ENCODE results near the gene CEP83. TPM values are rescaled to one million over a fixed set of nuclear protein-coding genes. Genes with fewer than 3 reads are reported as not detected.

Gene CEP83
- total and polyA plus RNA-seq, 2 donors from 2014 or later = 3.2 to 17.1 TPM

DNA sequence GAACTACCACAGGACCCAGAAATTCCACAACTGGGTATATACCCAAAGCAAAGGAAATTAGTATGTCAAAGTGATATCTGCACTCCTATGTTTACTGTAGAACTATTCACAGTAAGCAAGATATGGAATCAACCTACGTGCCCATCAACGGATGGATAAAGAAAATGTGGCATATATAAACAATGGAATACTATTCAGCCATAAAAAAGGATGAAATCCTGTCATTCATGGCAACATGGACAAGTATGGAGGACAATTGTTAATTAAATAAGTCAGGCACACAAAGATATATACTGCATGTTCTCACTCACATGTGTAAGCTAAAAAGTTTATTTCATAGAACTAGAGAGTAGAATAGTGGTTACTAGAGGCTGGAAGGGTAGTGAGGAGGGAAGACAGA lies 97.0 kb downstream of the CEP83 start:
- Histone ChIP-seq H3K27ac (ENCODE audit: low read depth in 2 of 2, low read length in 2 of 2) (no peak overlapping the region), H3K36me3 (ENCODE audit: control insufficient read depth in 2 of 3, insufficient read depth in 3 of 3, low read length in 3 of 3) (no peaks in the 10 kb centered on the region), H3K4me1 (ENCODE audit: control insufficient read depth in 2 of 3, insufficient read depth in 2 of 3, low read depth in 1 of 3, low read length in 3 of 3) (no peaks in the 10 kb centered on the region), H3K4me3 (ENCODE audit: low read length in 3 of 3) (no peak overlapping the region), H3K9ac (ENCODE audit: low read length in 3 of 3) (no peak overlapping the region), H3K27me3 (ENCODE audit: control insufficient read depth, insufficient read depth, low read length) (no peaks in the 10 kb centered on the region), H3K9me3 (ENCODE audit: control insufficient read depth in 2 of 3, insufficient read depth in 1 of 3, low read length in 3 of 3) (peaks cover 0 to 8% (median 5%) of the 10 kb centered on the region in 3 donors)
- no peak for DNase-seq
- intact Hi-C loops (cut with DNase I) = no loop called here
- no peak for FAIRE-seq
- TF ChIP-seq, protein P1, sequence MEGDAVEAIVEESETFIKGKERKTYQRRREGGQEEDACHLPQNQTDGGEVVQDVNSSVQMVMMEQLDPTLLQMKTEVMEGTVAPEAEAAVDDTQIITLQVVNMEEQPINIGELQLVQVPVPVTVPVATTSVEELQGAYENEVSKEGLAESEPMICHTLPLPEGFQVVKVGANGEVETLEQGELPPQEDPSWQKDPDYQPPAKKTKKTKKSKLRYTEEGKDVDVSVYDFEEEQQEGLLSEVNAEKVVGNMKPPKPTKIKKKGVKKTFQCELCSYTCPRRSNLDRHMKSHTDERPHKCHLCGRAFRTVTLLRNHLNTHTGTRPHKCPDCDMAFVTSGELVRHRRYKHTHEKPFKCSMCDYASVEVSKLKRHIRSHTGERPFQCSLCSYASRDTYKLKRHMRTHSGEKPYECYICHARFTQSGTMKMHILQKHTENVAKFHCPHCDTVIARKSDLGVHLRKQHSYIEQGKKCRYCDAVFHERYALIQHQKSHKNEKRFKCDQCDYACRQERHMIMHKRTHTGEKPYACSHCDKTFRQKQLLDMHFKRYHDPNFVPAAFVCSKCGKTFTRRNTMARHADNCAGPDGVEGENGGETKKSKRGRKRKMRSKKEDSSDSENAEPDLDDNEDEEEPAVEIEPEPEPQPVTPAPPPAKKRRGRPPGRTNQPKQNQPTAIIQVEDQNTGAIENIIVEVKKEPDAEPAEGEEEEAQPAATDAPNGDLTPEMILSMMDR (IDR thresholded peaks at IDR 0.05; ENCODE audit: borderline replicate concordance, extremely low read depth, insufficient read depth) = no peak

DNA sequence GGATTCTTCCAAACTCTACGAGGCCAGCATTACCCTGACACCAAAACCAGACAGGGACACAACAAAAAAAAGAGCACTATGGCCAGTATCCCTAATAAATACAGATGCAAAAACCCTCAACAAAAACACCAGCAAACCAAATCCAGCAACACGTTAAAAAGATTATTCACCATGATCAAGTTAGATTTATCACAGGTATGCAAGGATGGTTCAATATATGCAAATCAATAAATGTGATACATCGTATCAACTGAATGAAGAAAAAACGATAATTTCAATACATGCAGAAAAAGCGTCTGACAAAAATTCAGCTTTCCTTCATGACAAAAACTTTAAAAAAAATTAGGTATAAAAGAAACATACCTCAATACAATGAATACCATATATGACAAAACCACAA lies 99.9 kb downstream of the CEP83 start:
- DNase-seq (no peak), FAIRE-seq (no peak)
- Histone ChIP-seq H3K9me3 (ENCODE audit: control insufficient read depth in 2 of 3, insufficient read depth in 1 of 3, low read length in 3 of 3) (peaks cover 0 to 8% (median 5%) of the 10 kb centered on the region in 3 donors), H3K27me3 (ENCODE audit: control insufficient read depth, insufficient read depth, low read length) (no peaks in the 10 kb centered on the region), H3K9ac (ENCODE audit: low read length in 3 of 3) (no peak overlapping the region), H3K4me1 (ENCODE audit: control insufficient read depth in 2 of 3, insufficient read depth in 2 of 3, low read depth in 1 of 3, low read length in 3 of 3) (no peaks in the 10 kb centered on the region), H3K4me3 (ENCODE audit: low read length in 3 of 3) (no peak overlapping the region), H3K36me3 (ENCODE audit: control insufficient read depth in 2 of 3, insufficient read depth in 3 of 3, low read length in 3 of 3) (no peaks in the 10 kb centered on the region), H3K27ac (ENCODE audit: low read depth in 2 of 2, low read length in 2 of 2) (no peak overlapping the region)
- intact Hi-C loops (cut with DNase I) = no loop called here
- TF ChIP-seq, protein P1 (IDR thresholded peaks at IDR 0.05; ENCODE audit: borderline replicate concordance, extremely low read depth, insufficient read depth) = no peak

GRCh38 chr12:94353130-94353529 lies 106.5 kb downstream of the CEP83 start:
- Histone ChIP-seq H3K27me3 (ENCODE audit: control insufficient read depth, insufficient read depth, low read length) (no peaks in the 10 kb centered on the region), H3K36me3 (ENCODE audit: control insufficient read depth in 2 of 3, insufficient read depth in 3 of 3, low read length in 3 of 3) (no peaks in the 10 kb centered on the region), H3K9ac (ENCODE audit: low read length in 3 of 3) (no peak overlapping the region), H3K4me1 (ENCODE audit: control insufficient read depth in 2 of 3, insufficient read depth in 2 of 3, low read depth in 1 of 3, low read length in 3 of 3) (no peaks in the 10 kb centered on the region), H3K4me3 (ENCODE audit: low read length in 3 of 3) (no peak overlapping the region), H3K9me3 (ENCODE audit: control insufficient read depth in 2 of 3, insufficient read depth in 1 of 3, low read length in 3 of 3) (peaks cover 0 to 36% (median 12%) of the 10 kb centered on the region in 3 donors), H3K27ac (ENCODE audit: low read depth in 2 of 2, low read length in 2 of 2) (no peak overlapping the region)
- TF ChIP-seq, protein P1 (IDR thresholded peaks at IDR 0.05; ENCODE audit: borderline replicate concordance, extremely low read depth, insufficient read depth) = no peak
- FAIRE-seq (no peak), DNase-seq (no peak)
- intact Hi-C loops (cut with DNase I) = no loop called here

- DNase-seq (no peak), FAIRE-seq (no peak)
- no peak overlapping the region for H3K9ac ChIP-seq (ENCODE audit: low read length in 3 of 3)
- H3K36me3 ChIP-seq (ENCODE audit: control insufficient read depth in 2 of 3, insufficient read depth in 3 of 3, low read length in 3 of 3) = no peaks in the 10 kb centered on the region
- H3K27me3 ChIP-seq (ENCODE audit: control insufficient read depth, insufficient read depth, low read length) = no peaks in the 10 kb centered on the region
- no peak overlapping the region for H3K4me3 ChIP-seq (ENCODE audit: low read length in 3 of 3)
- TF ChIP-seq, protein P1 (IDR thresholded peaks at IDR 0.05; ENCODE audit: borderline replicate concordance, extremely low read depth, insufficient read depth) = no peak
- no peak overlapping the region for H3K27ac ChIP-seq (ENCODE audit: low read depth in 2 of 2, low read length in 2 of 2)
- no peaks in the 10 kb centered on the region for H3K9me3 ChIP-seq (ENCODE audit: control insufficient read depth in 2 of 3, insufficient read depth in 1 of 3, low read length in 3 of 3)
- no peaks in the 10 kb centered on the region for H3K4me1 ChIP-seq (ENCODE audit: control insufficient read depth in 2 of 3, insufficient read depth in 2 of 3, low read depth in 1 of 3, low read length in 3 of 3)
- intact Hi-C loops (cut with DNase I) = no loop called here
Observed at GRCh38 chr12:94340573-94340972, 119.1 kb downstream of the CEP83 start.

Data from kidney (tissue), 14 donors.